HG03558 (cell line): ENCODE measurements around the gene NSUN3.
"Not testable (repeated sequence)": the region's sequence is repeated elsewhere in the genome, so short reads cannot be mapped to it uniquely, and the experiment has no call there.

Experiments
- ATAC-seq: cut with Tn5 transposase; IDR thresholded peaks from one replicate; pipeline ENCODE4 v1.9.1; 2021; ENCODE audit warnings: moderate number of reproducible peaks; ENCODE audit not compliant: unreplicated experiment; ENCODE audit errors: extremely low read depth

Gene NSUN3

GRCh38 chr3:94066506-94067500 lies 3.9 kb downstream of the NSUN3 start:
- no peak for ATAC-seq

- no peak for ATAC-seq
Measured at GRCh38 chr3:94069194-94069813, 6.4 kb downstream of the NSUN3 start.

- ATAC-seq = peak; percentile 48
Measured at GRCh38 chr3:94070341-94070911, 7.6 kb downstream of the NSUN3 start.

- ATAC-seq = peak; percentile 75
Measured at GRCh38 chr3:94071713-94072284, 8.9 kb downstream of the NSUN3 start.

GRCh38 chr3:94076055-94076454 lies 13.2 kb downstream of the NSUN3 start:
- ATAC-seq = no peak

GRCh38 chr3:94080552-94080951 lies 17.7 kb downstream of the NSUN3 start:
- not testable (repeated sequence) for ATAC-seq

- ATAC-seq = no peak
Measured at GRCh38 chr3:94081884-94082283, 19.0 kb downstream of the NSUN3 start.

- no peak for ATAC-seq
Measured at GRCh38 chr3:94082391-94082937, 19.6 kb downstream of the NSUN3 start.

- no peak for ATAC-seq
Measured at GRCh38 chr3:94083261-94083660, 20.4 kb downstream of the NSUN3 start.

GRCh38 chr3:94089126-94089525 lies 26.3 kb downstream of the NSUN3 start:
- ATAC-seq = no peak

- ATAC-seq = no peak
Measured at GRCh38 chr3:94092086-94092485, 29.2 kb downstream of the NSUN3 start.

- no peak for ATAC-seq
Measured at GRCh38 chr3:94093151-94093550, 30.3 kb downstream of the NSUN3 start.

- no peak for ATAC-seq
Measured at GRCh38 chr3:94095111-94095510, 32.2 kb downstream of the NSUN3 start.

- ATAC-seq = no peak
Measured at GRCh38 chr3:94098452-94098851, 35.6 kb downstream of the NSUN3 start.

GRCh38 chr3:94099311-94099710 lies 36.5 kb downstream of the NSUN3 start:
- ATAC-seq = no peak

- ATAC-seq = no peak
Measured at GRCh38 chr3:94101860-94102259, 39.0 kb downstream of the NSUN3 start.

GRCh38 chr3:94106268-94106667 lies 43.4 kb downstream of the NSUN3 start:
- no peak for ATAC-seq

GRCh38 chr3:94110232-94110631 lies 47.4 kb downstream of the NSUN3 start:
- not testable (repeated sequence) for ATAC-seq

GRCh38 chr3:94110854-94111253 lies 48.0 kb downstream of the NSUN3 start:
- ATAC-seq = no peak

GRCh38 chr3:94114666-94115065 lies 51.8 kb downstream of the NSUN3 start:
- ATAC-seq = no peak
